Stomach (tissue), 9 donors: ENCODE measurements around the gene STK33. TPM values are rescaled to one million over a fixed set of nuclear protein-coding genes. Genes with fewer than 3 reads are reported as not detected.

Experiments
- DNase-seq, 2 donors: peaks; one replicate each; pipeline versions ENCODE4 v3.0.0 to v3.0.0-alpha.2; 2013 to 2019
- H3K27ac ChIP-seq, 5 donors: fragments of 200-600 bp in 4 of 5; sonication (generic) in 4 of 5; one replicate each; pipeline ENCODE4 v1.5.1; 2013 to 2019; ENCODE audit warnings: mild to moderate bottlenecking in 1 of 5, moderate library complexity in 1 of 5
- H3K27me3 ChIP-seq, 3 donors: fragments of 200-600 bp; sonication (generic); one replicate each; pipeline ENCODE4 v1.5.1; 2017 to 2019; ENCODE audit warnings: mixed run types in 1 of 3
- H3K36me3 ChIP-seq, 4 donors: fragments of 200-600 bp; sonication (generic); 1 replicate in 3 of 4; 2 replicates in 1 of 4; pipeline ENCODE4 v1.5.1; 2016 to 2019
- H3K4me1 ChIP-seq, 4 donors: fragments of 200-600 bp; sonication (generic); one replicate each; pipeline ENCODE4 v1.5.1; 2016 to 2019
- H3K4me3 ChIP-seq, 4 donors: fragments of 200-600 bp; sonication (generic) in 3 of 4; one replicate each; pipeline ENCODE4 v1.5.1; 2016 to 2019; ENCODE audit warnings: mild to moderate bottlenecking in 1 of 4
- H3K9me3 ChIP-seq, 4 donors: fragments of 200-600 bp; sonication (generic); one replicate each; pipeline ENCODE4 v1.5.1; 2016 to 2019
- EP300 ChIP-seq: sonication (generic); formaldehyde crosslinking; IDR thresholded peaks from one replicate; pipeline ENCODE4 v1.6.1; 2017; ENCODE audit warnings: antibody characterized with exemption
- POLR2A ChIP-seq, 4 donors: fragments of 450-650 bp; IDR thresholded peaks; one replicate each; pipeline ENCODE4 v1.6.1; 2016; ENCODE audit warnings: antibody characterized with exemption in 4 of 4, control low read depth in 2 of 4, mild to moderate bottlenecking in 1 of 4, moderate library complexity in 1 of 4
- POLR2AphosphoS5 ChIP-seq, 3 donors: sonication (generic); formaldehyde crosslinking; IDR thresholded peaks; one replicate each; pipeline ENCODE4 v1.6.1; 2016; ENCODE audit warnings: antibody characterized with exemption in 3 of 3
- WGBS, 5 donors: extraction: QIAGEN DNeasy Blood & Tissue Kit in 3 of 5; methylation state at CpG; one replicate each; pipeline versions ENCODE4 v1.1.5 to v1.1.7; 2013 to 2018; 5-methylcytosine and 5-hydroxymethylcytosine counted together
- intact Hi-C: fragments of 100-400 bp; cut with DNase I; formaldehyde crosslinking; loops from one replicate; pipeline ENCODE4 v1.15.1; 2023; ENCODE audit warnings: low total_unique reads
- polyA plus RNA-seq, 3 donors: library from polyadenylated mRNA; stranded (reverse); fragments of 200-250 nt; gene quantifications; one replicate each; pipeline ENCODE4 v1.2.3, GENCODE V29; 2013
- total RNA-seq, 5 donors: library from RNA; depleted of rRNA; stranded (reverse); fragments of >200 nt; gene quantifications; one replicate each; pipeline versions ENCODE4 v1.1.0 to v1.2.3, GENCODE V29; 2014 to 2016
- TF ChIP-seq, protein P1 (sequence below), 7 experiments: fragments of 450-650 bp in 4 of 7; fragments of 200-600 bp in 3 of 7; sonication (generic) in 3 of 7; IDR thresholded peaks; one replicate each; pipeline ENCODE4 v1.5.1; 2016 to 2019; ENCODE audit warnings: antibody characterized with exemption in 7 of 7, control low read depth in 2 of 7, mild to moderate bottlenecking in 1 of 7
- donor health status: healthy with polysubstance abuse.
- donor health status: Bipolar disorder and iron deficiency.
- donor health status: healthy.

STK33 gene
- total and polyA plus RNA-seq, 8 donors = 3.1 to 21.3 (median 10.9) TPM; not detected in 1

DNA sequence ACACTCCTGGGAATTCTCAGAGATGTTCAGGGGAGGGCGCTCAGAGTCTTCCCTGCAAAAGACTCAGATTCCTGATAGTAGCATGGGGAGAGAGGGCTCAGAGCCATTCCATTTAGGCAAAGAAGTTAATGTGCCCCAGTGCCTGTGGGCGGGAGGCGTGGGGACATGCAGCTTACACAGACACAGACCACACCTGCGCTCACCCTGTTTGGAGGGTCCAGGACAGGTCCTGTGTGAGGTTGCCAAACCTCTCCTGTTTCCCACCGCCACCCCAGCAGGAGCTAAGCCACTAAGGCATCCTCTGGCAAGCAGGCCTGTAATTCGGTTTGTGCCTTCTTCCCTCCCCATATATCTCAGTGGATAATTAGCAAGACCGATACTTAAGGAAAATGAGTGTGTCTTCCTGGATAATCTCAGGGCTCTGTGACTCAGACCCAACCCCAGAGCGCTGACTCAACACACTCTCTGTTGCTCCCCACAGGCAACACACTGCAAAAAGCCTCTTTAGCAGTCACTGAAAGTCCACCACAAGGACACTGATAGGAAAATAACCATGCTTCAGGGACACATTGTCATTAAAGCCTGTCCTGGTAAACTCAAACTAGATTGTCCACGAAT is 211.5 kb downstream of the STK33 start:
- TF ChIP-seq POLR2A (IDR thresholded peaks at IDR 0.05) (no peak), POLR2AphosphoS5 (IDR thresholded peaks at IDR 0.05) (no peak), EP300 (no peak)
- TF ChIP-seq, protein P1, sequence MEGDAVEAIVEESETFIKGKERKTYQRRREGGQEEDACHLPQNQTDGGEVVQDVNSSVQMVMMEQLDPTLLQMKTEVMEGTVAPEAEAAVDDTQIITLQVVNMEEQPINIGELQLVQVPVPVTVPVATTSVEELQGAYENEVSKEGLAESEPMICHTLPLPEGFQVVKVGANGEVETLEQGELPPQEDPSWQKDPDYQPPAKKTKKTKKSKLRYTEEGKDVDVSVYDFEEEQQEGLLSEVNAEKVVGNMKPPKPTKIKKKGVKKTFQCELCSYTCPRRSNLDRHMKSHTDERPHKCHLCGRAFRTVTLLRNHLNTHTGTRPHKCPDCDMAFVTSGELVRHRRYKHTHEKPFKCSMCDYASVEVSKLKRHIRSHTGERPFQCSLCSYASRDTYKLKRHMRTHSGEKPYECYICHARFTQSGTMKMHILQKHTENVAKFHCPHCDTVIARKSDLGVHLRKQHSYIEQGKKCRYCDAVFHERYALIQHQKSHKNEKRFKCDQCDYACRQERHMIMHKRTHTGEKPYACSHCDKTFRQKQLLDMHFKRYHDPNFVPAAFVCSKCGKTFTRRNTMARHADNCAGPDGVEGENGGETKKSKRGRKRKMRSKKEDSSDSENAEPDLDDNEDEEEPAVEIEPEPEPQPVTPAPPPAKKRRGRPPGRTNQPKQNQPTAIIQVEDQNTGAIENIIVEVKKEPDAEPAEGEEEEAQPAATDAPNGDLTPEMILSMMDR (IDR thresholded peaks at IDR 0.05) = no peak
- DNase-seq = peak in 1 of 2 donors; percentile 19
- 85 to 96% (median 92%) methylated on average over 7 to 9 of the region's 9 CpGs for WGBS, 5 donors

DNA sequence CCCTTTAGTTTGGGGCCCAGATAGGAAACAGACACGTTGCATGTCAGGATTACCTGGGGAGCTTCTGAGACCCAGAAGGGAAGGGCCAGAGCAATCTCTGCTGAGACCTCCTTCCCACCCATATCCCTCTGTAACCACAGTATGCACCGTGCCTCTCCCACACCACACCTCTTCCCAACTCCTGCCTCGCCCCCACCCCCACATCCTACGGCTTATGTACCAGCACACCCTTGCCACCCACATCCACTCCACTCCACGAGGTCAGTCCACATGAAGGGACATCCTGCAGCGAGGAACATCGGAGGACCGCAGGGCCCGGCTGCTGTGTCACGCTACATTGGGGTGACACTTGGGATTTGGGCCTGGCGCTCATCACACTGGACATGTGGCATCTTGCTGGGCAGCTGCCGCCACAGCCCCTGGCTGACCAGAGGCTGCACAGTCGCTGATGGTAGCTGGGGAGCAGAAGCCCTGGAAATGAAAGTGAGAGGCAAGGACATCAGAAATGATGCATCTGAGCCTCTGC is 212.1 kb downstream of the STK33 start:
- peak in 1 of 2 donors; percentile 1 for DNase-seq
- Histone ChIP-seq H3K36me3 (no peaks in the 10 kb centered on the region), H3K9me3 (no peaks in the 10 kb centered on the region), H3K27me3 (no peaks in the 10 kb centered on the region), H3K4me1 (peaks cover 0 to 4% (median 0%) of the 10 kb centered on the region in 4 donors), H3K27ac (no peak overlapping the region), H3K4me3 (no peak overlapping the region)
- WGBS, 5 donors = 80 to 90% (median 84%) methylated on average over 13 of the region's 13 CpGs
- intact Hi-C loops = no loop called here
- TF ChIP-seq POLR2A (IDR thresholded peaks at IDR 0.05) = no peak
- TF ChIP-seq, protein P1 (IDR thresholded peaks at IDR 0.05) = no peak
- TF ChIP-seq EP300 = no peak
- TF ChIP-seq POLR2AphosphoS5 (IDR thresholded peaks at IDR 0.05) = no peak

More for the DNA sequence above, 211.5 kb downstream of the STK33 start:
- no peak overlapping the region for H3K4me3 ChIP-seq
- intact Hi-C loops = no loop called here
- no peaks in the 10 kb centered on the region for H3K9me3 ChIP-seq
- H3K27me3 ChIP-seq = no peaks in the 10 kb centered on the region
- H3K4me1 ChIP-seq = peaks cover 0 to 4% (median 0%) of the 10 kb centered on the region in 4 donors
- no peaks in the 10 kb centered on the region for H3K36me3 ChIP-seq
- no peak overlapping the region for H3K27ac ChIP-seq

DNA sequence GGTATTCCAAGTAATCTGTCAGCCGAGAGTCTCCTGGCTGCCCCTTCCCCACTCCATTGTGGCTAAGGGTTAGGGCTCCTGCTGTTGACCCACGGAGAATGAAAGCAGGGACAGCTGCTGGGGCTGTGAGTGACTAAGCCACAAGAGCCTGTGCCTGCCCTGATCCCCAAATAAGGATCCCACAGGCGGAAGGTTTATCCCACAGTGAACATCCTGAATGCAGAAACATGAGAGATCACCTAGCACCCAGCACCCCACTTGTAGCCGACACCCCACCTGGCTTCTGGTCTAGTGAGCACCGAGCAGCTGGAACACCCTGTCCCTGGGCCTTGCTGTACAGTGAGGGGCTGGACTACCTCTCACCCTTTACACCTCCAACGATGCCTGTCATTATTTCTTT is 212.7 kb downstream of the STK33 start:
- Histone ChIP-seq H3K27me3 (no peaks in the 10 kb centered on the region), H3K4me1 (peaks cover 0 to 4% (median 0%) of the 10 kb centered on the region in 4 donors), H3K4me3 (no peak overlapping the region), H3K27ac (no peak overlapping the region), H3K36me3 (no peaks in the 10 kb centered on the region), H3K9me3 (no peaks in the 10 kb centered on the region)
- intact Hi-C loops = no loop called here
- TF ChIP-seq POLR2A (IDR thresholded peaks at IDR 0.05) (no peak), POLR2AphosphoS5 (IDR thresholded peaks at IDR 0.05) (no peak), EP300 (no peak)
- TF ChIP-seq, protein P1 (IDR thresholded peaks at IDR 0.05) = no peak
- DNase-seq = peak in 1 of 2 donors; percentile 0
- WGBS, 5 donors = 81 to 89% (median 87%) methylated on average over 6 of the region's 6 CpGs

DNA sequence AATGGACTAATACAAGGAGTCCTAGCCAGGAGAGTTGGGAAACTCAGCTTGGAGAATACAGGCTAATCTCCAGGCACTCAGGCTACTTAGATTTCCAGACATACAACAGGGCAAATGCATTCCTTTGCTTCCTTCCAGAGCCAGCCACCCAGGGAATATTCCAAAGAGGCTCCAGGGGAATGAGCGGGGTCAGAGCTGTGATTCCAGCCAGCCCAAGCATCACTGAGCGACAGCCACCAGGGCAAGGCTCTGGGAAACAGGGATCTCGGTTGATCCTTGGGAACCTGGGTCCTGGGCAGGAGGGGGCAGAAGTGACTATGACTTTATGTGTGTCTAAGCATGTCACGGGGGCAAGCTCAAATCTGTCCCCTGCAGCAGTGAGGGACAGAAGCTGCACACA is 218.1 kb downstream of the STK33 start:
- no peak overlapping the region for H3K27ac ChIP-seq
- H3K27me3 ChIP-seq = no peaks in the 10 kb centered on the region
- no peaks in the 10 kb centered on the region for H3K4me1 ChIP-seq
- TF ChIP-seq, protein P1 (IDR thresholded peaks at IDR 0.05) = no peak
- no peak for TF ChIP-seq POLR2AphosphoS5 (IDR thresholded peaks at IDR 0.05)
- TF ChIP-seq POLR2A (IDR thresholded peaks at IDR 0.05) = no peak
- no peak for TF ChIP-seq EP300
- no peaks in the 10 kb centered on the region for H3K9me3 ChIP-seq
- WGBS, 5 donors = 63 to 69% (median 68%) methylated on average over 4 of the region's 4 CpGs
- DNase-seq = no peak
- intact Hi-C loops = no loop called here
- no peak overlapping the region for H3K4me3 ChIP-seq
- H3K36me3 ChIP-seq = no peaks in the 10 kb centered on the region
